H1 (cell line): ENCODE results near the gene FNDC10. TPM values are rescaled to one million over a fixed set of nuclear protein-coding genes. Genes with fewer than 3 reads are reported as not detected.
A peak's percentile ranks its signal among the peaks of the same experiment; 100 is the strongest.

Experiments used
- CTCF ChIA-PET: fragments of 300-600 bp; sonication (Branson Sonifier 250); formaldehyde crosslinking; loops from one replicate; lab custom pipeline; 2021; ENCODE audit not compliant: partially characterized antibody; lab: Charles Lee
- POLR2A ChIA-PET: fragments of 300-600 bp; sonication (Branson Sonifier 250); formaldehyde crosslinking; loops from one replicate; lab custom pipeline; 2021; ENCODE audit warnings: inconsistent platforms; ENCODE audit not compliant: partially characterized antibody; lab: Charles Lee
- DNase-seq, 2 experiments: peaks; one replicate each; pipeline versions ENCODE4 v3.0.0 to v3.0.0-alpha.2; 2010 to 2022; ENCODE audit warnings: low spot score in 2 of 2, low read depth in 1 of 2, mixed read lengths in 1 of 2
- FAIRE-seq: peaks from 2 replicates; lab custom pipeline; 2011; peaks lifted over from hg19 to GRCh38; lab: Jason Lieb, UNC
- H2AFZ ChIP-seq: 2 replicates; pipeline ENCODE4 v1.8.1; 2012; ENCODE audit warnings: low read length, inconsistent platforms
- H2AK5ac ChIP-seq: 2 replicates; pipeline ENCODE4 v1.6.1; 2013; ENCODE audit warnings: low read depth, low read length
- H2BK120ac ChIP-seq: replicated peaks from 2 replicates; pipeline ENCODE3; 2013; ENCODE audit warnings: low read depth, low read length, inconsistent platforms
- H2BK12ac ChIP-seq: 2 replicates; pipeline ENCODE4 v1.6.1; 2013; ENCODE audit warnings: low read depth, low read length
- H2BK15ac ChIP-seq: 2 replicates; pipeline ENCODE4 v1.6.1; 2013; ENCODE audit warnings: low read length
- H2BK20ac ChIP-seq: 2 replicates; pipeline ENCODE4 v1.6.1; 2013; ENCODE audit warnings: low read length
- H2BK5ac ChIP-seq: 2 replicates; pipeline ENCODE4 v1.6.1; 2013; ENCODE audit warnings: low read depth, low read length
- H3K14ac ChIP-seq: 2 replicates; pipeline ENCODE4 v1.6.1; 2013; ENCODE audit warnings: inconsistent platforms; ENCODE audit not compliant: insufficient read length
- H3K18ac ChIP-seq: 2 replicates; pipeline ENCODE4 v1.6.1; 2013; ENCODE audit warnings: low read length; ENCODE audit errors: extremely low read depth
- H3K23ac ChIP-seq: 2 replicates; pipeline ENCODE4 v1.6.1; 2013; ENCODE audit warnings: inconsistent platforms; ENCODE audit not compliant: insufficient read length
- H3K23me2 ChIP-seq: 2 replicates; pipeline ENCODE4 v1.6.1; 2013; ENCODE audit warnings: low read depth, low read length
- H3K27ac ChIP-seq: 2 replicates; pipeline ENCODE4 v1.6.1; 2011; ENCODE audit warnings: low read depth, low read length, inconsistent platforms
- H3K27me3 ChIP-seq, 4 experiments: replicated peaks in 1 of 4; 1 replicate in 1 of 4; 2 replicates in 3 of 4; pipeline versions ENCODE4 v1.6.1 to v1.8.1; 2011 to 2013; ENCODE audit warnings: low read length in 3 of 4, mild to moderate bottlenecking in 3 of 4, inconsistent platforms in 2 of 4, mixed read lengths in 2 of 4, moderate library complexity in 1 of 4; ENCODE audit not compliant: control insufficient read depth in 3 of 4, insufficient read depth in 3 of 4; ENCODE audit errors: extremely low read depth in 1 of 4
- H3K36me3 ChIP-seq, 4 experiments: 2 replicates each; pipeline versions ENCODE4 v1.6.1 to v1.8.1; 2011 to 2013; ENCODE audit warnings: mild to moderate bottlenecking in 4 of 4, low read length in 3 of 4, moderate library complexity in 2 of 4, control low read depth in 1 of 4, inconsistent platforms in 1 of 4; ENCODE audit not compliant: insufficient read depth in 4 of 4, control insufficient read depth in 2 of 4
- H3K4ac ChIP-seq: replicated peaks from 2 replicates; pipeline ENCODE3; 2013; ENCODE audit warnings: low read length, low read depth, mixed read lengths, inconsistent platforms; ENCODE audit not compliant: insufficient read length
- H3K4me1 ChIP-seq, 4 experiments: replicated peaks in 1 of 4; 1 replicate in 1 of 4; 2 replicates in 3 of 4; pipeline versions ENCODE4 v1.6.1 to v1.8.1; 2011 to 2013; ENCODE audit warnings: low read length in 3 of 4, inconsistent platforms in 2 of 4, mixed read lengths in 1 of 4; ENCODE audit not compliant: insufficient read depth in 4 of 4, control insufficient read depth in 3 of 4
- H3K4me2 ChIP-seq, 2 experiments: 2 replicates each; pipeline versions ENCODE4 v1.6.1 to v1.8.1; 2011 to 2013; ENCODE audit warnings: low read depth in 2 of 2, low read length in 2 of 2, control low read depth in 1 of 2, inconsistent platforms in 1 of 2, mild to moderate bottlenecking in 1 of 2; ENCODE audit not compliant: insufficient read depth in 1 of 2
- H3K4me3 ChIP-seq, 4 experiments: fragments of 200-600, 300-600 bp in 1 of 4; sonication (generic), shearing (Covaris generic), sonication (Bioruptor Twin) in 1 of 4; 2 replicates each; pipeline versions ENCODE4 v1.5.1 to v1.8.1; 2011 to 2016; ENCODE audit warnings: low read length in 4 of 4, low read depth in 3 of 4, control low read depth in 2 of 4, inconsistent platforms in 2 of 4, mild to moderate bottlenecking in 2 of 4, mixed read lengths in 1 of 4, moderate library complexity in 1 of 4; ENCODE audit not compliant: insufficient read depth in 2 of 4; ENCODE audit errors: extremely low read depth in 1 of 4
- H3K56ac ChIP-seq: replicated peaks from 2 replicates; pipeline ENCODE3; 2013; ENCODE audit warnings: low read depth, mild to moderate bottlenecking, mixed read lengths, low read length, inconsistent platforms; ENCODE audit not compliant: insufficient read length
- H3K79me1 ChIP-seq: 2 replicates; pipeline ENCODE4 v1.6.1; 2013; ENCODE audit warnings: low read depth, low read length, control low read depth
- H3K79me2 ChIP-seq, 2 experiments: 2 replicates each; pipeline versions ENCODE4 v1.6.1 to v1.8.1; 2012 to 2013; ENCODE audit warnings: low read length in 2 of 2, mild to moderate bottlenecking in 2 of 2, inconsistent platforms in 1 of 2; ENCODE audit not compliant: insufficient read depth in 2 of 2, control insufficient read depth in 1 of 2
- H3K9ac ChIP-seq, 4 experiments: replicated peaks in 1 of 4; 1 replicate in 1 of 4; 2 replicates in 3 of 4; pipeline versions ENCODE4 v1.6.1 to v1.8.1; 2011 to 2013; ENCODE audit warnings: low read depth in 3 of 4, low read length in 3 of 4, control low read depth in 2 of 4, mild to moderate bottlenecking in 2 of 4, moderate library complexity in 2 of 4, inconsistent platforms in 1 of 4; ENCODE audit errors: extremely low read depth in 1 of 4
- H3K9me3 ChIP-seq, 2 experiments: 2 replicates each; pipeline versions ENCODE4 v1.6.1 to v1.8.1; 2012 to 2013; ENCODE audit warnings: mild to moderate bottlenecking in 2 of 2, moderate library complexity in 2 of 2, control low read depth in 1 of 2, inconsistent platforms in 1 of 2, low read depth in 1 of 2, low read length in 1 of 2, mixed read lengths in 1 of 2; ENCODE audit not compliant: insufficient read depth in 2 of 2
- H4K20me1 ChIP-seq, 2 experiments: replicated peaks in 1 of 2; 2 replicates each; pipeline versions ENCODE3 to v1.8.1; 2011 to 2013; ENCODE audit warnings: inconsistent platforms in 2 of 2, low read length in 2 of 2, mild to moderate bottlenecking in 1 of 2; ENCODE audit not compliant: insufficient read depth in 2 of 2, control insufficient read depth in 1 of 2
- H4K5ac ChIP-seq: 2 replicates; pipeline ENCODE4 v1.6.1; 2013; ENCODE audit warnings: low read length, low read depth, mixed read lengths, inconsistent platforms; ENCODE audit not compliant: insufficient read length
- H4K8ac ChIP-seq: 2 replicates; pipeline ENCODE4 v1.8.0; 2013; ENCODE audit warnings: mild to moderate bottlenecking, moderate library complexity, low read length, inconsistent platforms; ENCODE audit not compliant: insufficient read depth; ENCODE audit errors: extremely low read depth
- H4K91ac ChIP-seq: replicated peaks from 2 replicates; pipeline ENCODE3; 2013; ENCODE audit warnings: low read length, mixed read lengths, inconsistent platforms; ENCODE audit not compliant: insufficient read length
- CREB1 ChIP-seq: IDR thresholded peaks from 2 replicates; pipeline ENCODE4 v1.6.1; 2012; ENCODE audit warnings: inconsistent platforms
- WGBS, 2 experiments: shearing (Covaris generic) in 1 of 2; methylation state at CpG; one replicate each; pipeline versions ENCODE4 v1.1.6 to v1.1.7; 2013 to 2015; ENCODE audit warnings: low lambda C conversion rate in 2 of 2, mixed read lengths in 2 of 2, inconsistent platforms in 1 of 2, low coverage in 1 of 2, missing lambda C conversion rate in 1 of 2; ENCODE audit not compliant: insufficient replicate concordance in 2 of 2, insufficient coverage in 1 of 2, insufficient read length in 1 of 2; ENCODE audit errors: extremely low coverage in 1 of 2, missing lambda C conversion rate in 1 of 2; 5-methylcytosine and 5-hydroxymethylcytosine counted together
- polyA plus RNA-seq, 7 experiments: library from polyadenylated mRNA; depleted of rRNA in 3 of 7; stranded (reverse) in 5 of 7; unstranded in 2 of 7; fragments of >200 nt in 5 of 7; fragments of 200-250 nt in 2 of 7; gene quantifications; 1 replicate in 5 of 7; 2 replicates in 1 of 7; 4 replicates in 1 of 7; pipeline versions ENCODE4 v1.2.1 to v1.2.3, GENCODE V29; 2011 to 2013; ENCODE audit warnings: missing spikeins in 2 of 7, mixed read lengths in 2 of 7
- total RNA-seq: library from RNA; stranded (reverse); fragmentation: NEBNext Ultra II Directional; extraction: Animal tissue kit (Norgen Biotek cat#: 25700); gene quantifications from 2 replicates; pipeline ENCODE4 v1.2.1, GENCODE V29; 2021

FNDC10 gene
- total and polyA plus RNA-seq, 2 of the 8 experiments (the other 6 are each of a cell fraction or from before 2014, with no cell fraction given): 19.0 to 21.8 TPM

DNA sequence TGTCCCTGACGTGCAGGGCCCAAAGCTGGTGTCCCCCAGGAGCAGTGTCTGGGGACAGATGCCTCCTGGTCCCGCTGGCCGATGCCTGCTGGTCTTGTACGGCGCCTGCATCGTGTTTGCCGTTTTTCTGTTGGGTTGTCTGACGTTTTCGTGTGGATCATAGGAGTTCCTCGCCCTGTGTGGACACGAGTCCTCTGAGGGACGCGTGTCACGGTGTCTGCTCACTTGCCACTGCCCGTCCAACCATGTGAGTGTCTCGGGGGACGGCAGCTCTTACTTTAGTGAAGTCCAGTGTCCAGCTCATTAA, 22.8 kb upstream of the FNDC10 start:
- Histone ChIP-seq H2BK5ac (no peak overlapping the region), H3K9ac (no peak overlapping the region), H2BK15ac (no peak overlapping the region), H3K79me2 (no peaks in the 10 kb centered on the region), H3K27ac (no peak overlapping the region), H2BK12ac (no peak overlapping the region), H3K4me3 (no peak overlapping the region), H3K36me3 (no peaks in the 10 kb centered on the region), H3K9me3 (no peaks in the 10 kb centered on the region), H4K20me1 (peaks cover 2 to 16% of the 10 kb centered on the region in 2 experiments), H3K4ac (no peak overlapping the region), H3K4me2 (no peak overlapping the region), H4K91ac (no peak overlapping the region), H4K8ac (peak overlapping the region; percentile 79; the same call in 1 of the 2 replicates), H3K79me1 (no peaks in the 10 kb centered on the region; the same call in none of the 2 replicates), H4K5ac (no peak overlapping the region), H2AK5ac (no peak overlapping the region), H3K23ac (no peak overlapping the region), H3K14ac (no peak overlapping the region), H3K23me2 (no peaks in the 10 kb centered on the region), H2AFZ (no peak overlapping the region), H3K56ac (no peak overlapping the region), H2BK20ac (no peak overlapping the region), H2BK120ac (no peak overlapping the region), H3K27me3 (no peaks in the 10 kb centered on the region), H3K4me1 (no peaks in the 10 kb centered on the region; a peak in 2 of 7 replicates), H3K18ac (no peak overlapping the region)
- CTCF ChIA-PET: interaction anchor here (0.8 to 1.8 kb wide), 3 partner anchors 10 to 182 kb away, joined by 3 to 4 read pairs (median 3); no protein-coding TSS in a partner anchor
- no peak for TF ChIP-seq CREB1
- POLR2A ChIA-PET: no interaction called here
- 95% methylated on average over 17 of the region's 17 CpGs; no CpG with 5 or more reads in 1 of the 2 experiments for WGBS, 2 experiments
- no peak for DNase-seq
- FAIRE-seq: no peak
